ENCODE measurements around the gene MKRN3. TPM values are rescaled to one million over a fixed set of nuclear protein-coding genes. Genes with fewer than 3 reads are reported as not detected.

MKRN3 gene
- total RNA-seq, 1 experiment from 2014 or later, result not detected

DNA sequence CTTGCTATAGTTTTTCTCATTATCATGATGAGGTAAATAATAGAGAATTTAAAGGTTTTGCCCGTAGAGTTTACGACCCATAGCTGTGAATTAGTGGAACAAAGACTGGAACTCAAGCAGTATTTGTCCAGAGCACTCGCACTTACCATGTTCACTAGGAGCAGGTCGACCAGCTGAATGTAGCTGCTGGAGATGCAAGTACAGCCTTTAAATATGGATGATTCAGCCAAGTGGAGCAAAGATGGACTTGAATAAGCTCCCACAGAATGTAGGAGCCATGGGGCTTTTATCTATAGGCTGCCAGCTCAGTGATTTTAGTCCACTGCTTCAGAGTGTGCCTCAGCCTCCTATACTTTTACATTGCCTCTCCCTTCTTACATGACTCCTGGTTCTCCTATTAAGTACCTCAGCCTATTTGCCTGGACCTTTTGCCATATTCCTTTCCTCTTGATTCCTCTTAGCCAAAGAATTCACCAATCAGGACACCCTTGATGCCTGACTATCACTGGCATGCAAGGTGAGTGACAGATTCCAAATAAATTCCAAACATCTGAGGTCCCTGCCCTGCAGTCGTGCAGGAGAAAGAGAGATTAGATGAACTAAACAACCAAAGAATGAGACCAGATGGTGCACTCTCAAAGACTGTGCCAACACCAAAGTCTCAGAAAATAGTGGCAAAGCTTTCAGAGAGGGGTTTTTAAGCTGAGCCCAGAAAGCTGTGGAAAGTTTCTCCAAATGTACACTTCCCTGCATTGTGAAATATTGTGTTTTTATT is 3.9 kb downstream of the MKRN3 start:
- no peak for DNase-seq (ENCODE audit: unreplicated experiment)
- ChIA-PET CTCF (interaction anchor here (0.7 kb wide), 1 partner anchor 14 kb away, joined by 3 read pairs; no protein-coding TSS in a partner anchor), POLR2A (no interaction called here)
- Mint-ChIP-seq H3K36me3 (ENCODE audit: insufficient read depth, unreplicated experiment) (no peaks in the 10 kb centered on the region), H3K4me1 (ENCODE audit: insufficient read depth, unreplicated experiment) (no peaks in the 10 kb centered on the region), H3K9me3 (ENCODE audit: unreplicated experiment) (peaks cover 16% of the 10 kb centered on the region), H3K4me3 (ENCODE audit: unreplicated experiment) (no peak overlapping the region), H3K27ac (ENCODE audit: low read depth, unreplicated experiment) (no peak overlapping the region), H3K27me3 (ENCODE audit: insufficient read depth, unreplicated experiment) (no peaks in the 10 kb centered on the region)
- BruUV-seq (replicated peaks), result no TSS peak
- TF ChIP-seq, protein P1, sequence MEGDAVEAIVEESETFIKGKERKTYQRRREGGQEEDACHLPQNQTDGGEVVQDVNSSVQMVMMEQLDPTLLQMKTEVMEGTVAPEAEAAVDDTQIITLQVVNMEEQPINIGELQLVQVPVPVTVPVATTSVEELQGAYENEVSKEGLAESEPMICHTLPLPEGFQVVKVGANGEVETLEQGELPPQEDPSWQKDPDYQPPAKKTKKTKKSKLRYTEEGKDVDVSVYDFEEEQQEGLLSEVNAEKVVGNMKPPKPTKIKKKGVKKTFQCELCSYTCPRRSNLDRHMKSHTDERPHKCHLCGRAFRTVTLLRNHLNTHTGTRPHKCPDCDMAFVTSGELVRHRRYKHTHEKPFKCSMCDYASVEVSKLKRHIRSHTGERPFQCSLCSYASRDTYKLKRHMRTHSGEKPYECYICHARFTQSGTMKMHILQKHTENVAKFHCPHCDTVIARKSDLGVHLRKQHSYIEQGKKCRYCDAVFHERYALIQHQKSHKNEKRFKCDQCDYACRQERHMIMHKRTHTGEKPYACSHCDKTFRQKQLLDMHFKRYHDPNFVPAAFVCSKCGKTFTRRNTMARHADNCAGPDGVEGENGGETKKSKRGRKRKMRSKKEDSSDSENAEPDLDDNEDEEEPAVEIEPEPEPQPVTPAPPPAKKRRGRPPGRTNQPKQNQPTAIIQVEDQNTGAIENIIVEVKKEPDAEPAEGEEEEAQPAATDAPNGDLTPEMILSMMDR (IDR thresholded peaks at IDR 0.05; ENCODE audit: unreplicated experiment), result no peak
- intact Hi-C loops (cut with micrococcal nuclease), result no loop called here

DNA sequence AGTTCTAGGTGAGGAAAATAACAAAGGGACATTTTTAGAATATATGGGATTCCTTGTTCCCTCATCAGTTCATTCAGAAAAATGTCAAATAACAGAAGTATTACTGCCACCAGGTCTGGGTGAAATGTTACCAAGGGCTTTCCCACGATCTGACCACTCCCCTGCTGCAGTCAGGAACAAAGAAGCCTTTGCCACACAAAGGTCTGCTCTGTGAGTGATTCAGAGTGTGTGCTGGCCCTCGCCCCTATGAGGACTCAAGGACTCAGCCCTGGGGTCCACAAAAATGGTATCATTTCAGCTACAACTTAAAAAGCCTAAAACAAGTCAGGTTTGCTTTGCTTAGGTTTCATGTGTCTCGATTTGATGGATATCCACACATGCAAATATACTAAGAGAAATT is 5.0 kb downstream of the MKRN3 start:
- Mint-ChIP-seq H3K4me1 (ENCODE audit: insufficient read depth, unreplicated experiment) (no peaks in the 10 kb centered on the region), H3K27ac (ENCODE audit: low read depth, unreplicated experiment) (no peak overlapping the region), H3K36me3 (ENCODE audit: insufficient read depth, unreplicated experiment) (no peaks in the 10 kb centered on the region), H3K4me3 (ENCODE audit: unreplicated experiment) (no peak overlapping the region), H3K9me3 (ENCODE audit: unreplicated experiment) (peaks cover 8% of the 10 kb centered on the region), H3K27me3 (ENCODE audit: insufficient read depth, unreplicated experiment) (no peaks in the 10 kb centered on the region)
- TF ChIP-seq, protein P1 (IDR thresholded peaks at IDR 0.05; ENCODE audit: unreplicated experiment), result no peak
- ChIA-PET CTCF (no interaction called here), POLR2A (no interaction called here)
- intact Hi-C loops (cut with micrococcal nuclease), result no loop called here
- no TSS peak for BruUV-seq (replicated peaks)
- no peak for DNase-seq (ENCODE audit: unreplicated experiment)

DNA sequence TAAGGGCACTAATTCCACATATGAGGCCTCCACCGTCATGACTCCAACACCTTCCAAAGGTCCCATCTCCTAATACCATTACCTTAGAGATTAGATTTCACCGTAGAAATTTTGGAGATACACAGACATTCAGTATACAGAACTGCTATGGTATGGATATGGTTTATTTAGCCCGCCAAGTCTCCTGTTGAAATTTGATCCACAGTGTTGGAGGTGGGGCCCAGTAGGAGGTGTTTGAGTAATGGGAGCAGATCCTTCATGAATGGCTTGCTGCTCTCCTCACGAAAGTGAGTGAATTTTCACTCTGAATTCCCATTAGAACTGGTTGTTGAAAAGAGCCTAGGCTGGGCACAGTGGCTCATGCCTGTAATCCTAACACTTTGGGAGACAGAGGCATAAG is 7.4 kb downstream of the MKRN3 start:
- Mint-ChIP-seq H3K9me3 (ENCODE audit: unreplicated experiment) (peaks cover 8% of the 10 kb centered on the region), H3K27ac (ENCODE audit: low read depth, unreplicated experiment) (no peak overlapping the region), H3K4me3 (ENCODE audit: unreplicated experiment) (no peak overlapping the region), H3K27me3 (ENCODE audit: insufficient read depth, unreplicated experiment) (no peaks in the 10 kb centered on the region), H3K4me1 (ENCODE audit: insufficient read depth, unreplicated experiment) (no peaks in the 10 kb centered on the region), H3K36me3 (ENCODE audit: insufficient read depth, unreplicated experiment) (no peaks in the 10 kb centered on the region)
- no peak for DNase-seq (ENCODE audit: unreplicated experiment)
- TF ChIP-seq, protein P1 (IDR thresholded peaks at IDR 0.05; ENCODE audit: unreplicated experiment), result no peak
- intact Hi-C loops (cut with micrococcal nuclease), result no loop called here
- ChIA-PET CTCF (interaction anchor here (2.0 kb wide), 1 partner anchor 75 kb away, joined by 11 read pairs; no protein-coding TSS in a partner anchor), POLR2A (no interaction called here)
- BruUV-seq (replicated peaks), result no TSS peak

DNA sequence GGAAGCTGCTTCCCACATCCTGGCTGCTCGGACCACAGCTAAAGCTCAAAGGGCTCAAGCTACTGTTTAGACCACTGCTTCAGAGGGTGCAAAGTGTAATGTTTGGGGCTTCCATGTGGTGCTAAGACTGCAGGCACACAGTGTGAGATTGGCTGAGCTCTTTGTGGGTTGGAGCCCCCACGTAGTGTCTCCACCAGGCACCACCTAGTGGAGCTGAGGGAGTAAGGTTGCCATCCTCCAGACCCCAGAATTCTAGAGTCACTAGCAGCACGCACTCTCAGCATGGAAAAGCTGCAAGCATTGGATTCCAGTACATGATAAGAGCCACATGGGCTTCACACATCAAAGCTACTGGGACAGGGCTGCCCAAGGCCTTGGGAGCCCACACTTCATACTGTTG is 9.3 kb downstream of the MKRN3 start:
- H3K4me1 Mint-ChIP-seq (ENCODE audit: insufficient read depth, unreplicated experiment), result no peaks in the 10 kb centered on the region
- H3K27me3 Mint-ChIP-seq (ENCODE audit: insufficient read depth, unreplicated experiment), result no peaks in the 10 kb centered on the region
- peaks cover 8% of the 10 kb centered on the region for H3K9me3 Mint-ChIP-seq (ENCODE audit: unreplicated experiment)
- CTCF ChIA-PET, result no interaction called here
- POLR2A ChIA-PET, result no interaction called here
- TF ChIP-seq, protein P1 (IDR thresholded peaks at IDR 0.05; ENCODE audit: unreplicated experiment), result no peak
- no peak overlapping the region for H3K4me3 Mint-ChIP-seq (ENCODE audit: unreplicated experiment)
- H3K27ac Mint-ChIP-seq (ENCODE audit: low read depth, unreplicated experiment), result no peak overlapping the region
- no peaks in the 10 kb centered on the region for H3K36me3 Mint-ChIP-seq (ENCODE audit: insufficient read depth, unreplicated experiment)
- intact Hi-C loops (cut with micrococcal nuclease), result no loop called here
- no TSS peak for BruUV-seq (replicated peaks)
- DNase-seq (ENCODE audit: unreplicated experiment), result no peak
